A673 (cell line): ENCODE data around the gene FASTKD3. TPM values are rescaled to one million over a fixed set of nuclear protein-coding genes. Genes with fewer than 3 reads are reported as not detected.

Experiments used
- BruUV-seq: library from RNA; stranded (reverse); fragments of 400-500 nt; replicated peaks from 2 replicates; lab custom pipeline; 2021; lab: Mats Ljungman, UMichigan
- CTCF ChIA-PET: fragments of 300-600 bp; sonication (Branson Sonifier 250); formaldehyde crosslinking; loops from one replicate; lab custom pipeline; 2022; ENCODE audit warnings: antibody characterized with exemption; lab: Charles Lee
- POLR2A ChIA-PET: fragments of 300-600 bp; sonication (Branson Sonifier 250); formaldehyde crosslinking; loops from one replicate; lab custom pipeline; 2022; ENCODE audit warnings: antibody characterized with exemption; ENCODE audit not compliant: low non-redundant PET; lab: Charles Lee
- DNase-seq: peaks from one replicate; pipeline ENCODE4 v3.0.0-alpha.2; 2015; ENCODE audit warnings: low spot score
- H3K27ac ChIP-seq: fragments of 200-600 bp; sonication (generic); 2 replicates; pipeline ENCODE4 v1.5.1; 2016; ENCODE audit warnings: mixed run types, low read depth, mild to moderate bottlenecking, mixed read lengths, antibody characterized with exemption, low read length; ENCODE audit not compliant: poor library complexity, severe bottlenecking
- H3K27me3 ChIP-seq: fragments of 200-600 bp; sonication (generic); replicated peaks from 2 replicates; pipeline ENCODE4 v1.6.1; 2017; ENCODE audit warnings: mixed run types, low read depth, mild to moderate bottlenecking, mixed read lengths, antibody characterized with exemption, low read length; ENCODE audit not compliant: insufficient read depth, poor library complexity
- H3K36me3 ChIP-seq: fragments of 200-600 bp; sonication (generic); 2 replicates; pipeline ENCODE4 v1.6.1; 2016; ENCODE audit warnings: mixed run types, mild to moderate bottlenecking, mixed read lengths, antibody characterized with exemption, low read length; ENCODE audit not compliant: insufficient read depth, poor library complexity, severe bottlenecking
- H3K4me1 ChIP-seq: fragments of 200-600 bp; sonication (generic); 2 replicates; pipeline ENCODE4 v1.6.1; 2017; ENCODE audit warnings: mixed run types, mild to moderate bottlenecking, mixed read lengths, antibody characterized with exemption, low read length; ENCODE audit not compliant: insufficient read depth, poor library complexity, severe bottlenecking
- H3K4me3 ChIP-seq: fragments of 200-600 bp; sonication (generic); 2 replicates; pipeline ENCODE4 v1.5.1; 2016; ENCODE audit warnings: low read depth, mixed run types, mild to moderate bottlenecking, mixed read lengths, low read length; ENCODE audit not compliant: poor library complexity, severe bottlenecking
- H3K9me3 ChIP-seq: fragments of 200-600 bp; sonication (generic); 2 replicates; pipeline ENCODE4 v1.6.1; 2016; ENCODE audit warnings: mixed run types, low read depth, mild to moderate bottlenecking, mixed read lengths, antibody characterized with exemption, low read length; ENCODE audit not compliant: poor library complexity, severe bottlenecking
- EZH2 ChIP-seq: fragments of 200-600 bp; sonication (generic); IDR thresholded peaks from 2 replicates; pipeline ENCODE4 v1.6.1; 2017; ENCODE audit warnings: borderline replicate concordance, low read depth, mild to moderate bottlenecking, mixed read lengths, antibody characterized with exemption, low read length; ENCODE audit not compliant: poor library complexity, severe bottlenecking
- intact Hi-C: fragments of 100-400 bp; cut with micrococcal nuclease; formaldehyde crosslinking; loops from one replicate; pipeline ENCODE4 v1.10.0; 2022; ENCODE audit not compliant: unreplicated experiment
- total RNA-seq: library from RNA; stranded (reverse); gene quantifications from 2 replicates; pipeline ENCODE4 v1.2.3, GENCODE V29; 2021
- TF ChIP-seq, protein P1 (sequence below): fragments of 300-800, 200-600 bp; sonication (generic); conservative IDR thresholded peaks from 2 replicates; pipeline ENCODE4 v1.5.1; 2017; ENCODE audit warnings: low read depth, mild to moderate bottlenecking, antibody characterized with exemption, low read length, moderate library complexity, mixed read lengths

FASTKD3 gene
- total RNA-seq, 1 experiment from 2014 or later: 16.8 TPM

DNA sequence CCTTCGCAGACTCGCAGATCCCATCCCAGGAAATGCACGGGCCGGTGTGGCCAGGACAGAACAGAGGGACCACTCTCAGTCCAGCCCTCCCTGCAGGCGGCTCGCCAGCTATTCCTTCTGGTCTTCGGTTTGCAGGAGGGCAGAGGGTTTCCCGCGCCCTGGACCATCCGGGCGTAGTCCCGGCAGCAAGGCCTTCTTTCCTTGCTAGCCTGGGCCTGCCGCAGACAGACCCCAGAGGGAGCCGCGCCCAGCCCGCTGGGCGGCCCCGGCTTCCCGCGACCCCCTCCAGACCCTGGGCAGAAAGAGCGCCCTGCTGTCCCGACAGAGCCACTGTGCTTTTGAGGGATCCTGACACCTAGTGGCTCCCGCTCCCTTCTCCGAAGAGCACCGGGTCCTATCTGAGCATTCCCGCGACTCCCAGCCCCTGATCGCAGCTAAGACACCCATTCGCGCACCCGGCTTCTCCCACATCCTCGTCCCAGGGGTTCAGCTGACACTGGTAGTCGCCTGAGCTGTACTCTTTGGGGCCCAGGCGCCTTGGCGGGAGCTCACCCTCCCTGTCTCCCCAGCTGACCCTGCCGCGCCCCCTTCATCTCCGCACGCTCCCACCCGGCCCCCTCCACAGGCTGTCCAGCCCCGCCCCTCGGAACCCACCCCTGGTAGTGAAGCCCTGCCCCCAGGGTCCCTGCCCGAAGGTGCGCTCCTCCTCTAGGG, 19.0 kb downstream of the FASTKD3 start:
- CTCF ChIA-PET: interaction anchor here (0.6 to 0.7 kb wide), 2 partner anchors 471 to 609 kb away, joined by 3 to 12 read pairs; no protein-coding TSS in a partner anchor
- no TSS peak for BruUV-seq

DNA sequence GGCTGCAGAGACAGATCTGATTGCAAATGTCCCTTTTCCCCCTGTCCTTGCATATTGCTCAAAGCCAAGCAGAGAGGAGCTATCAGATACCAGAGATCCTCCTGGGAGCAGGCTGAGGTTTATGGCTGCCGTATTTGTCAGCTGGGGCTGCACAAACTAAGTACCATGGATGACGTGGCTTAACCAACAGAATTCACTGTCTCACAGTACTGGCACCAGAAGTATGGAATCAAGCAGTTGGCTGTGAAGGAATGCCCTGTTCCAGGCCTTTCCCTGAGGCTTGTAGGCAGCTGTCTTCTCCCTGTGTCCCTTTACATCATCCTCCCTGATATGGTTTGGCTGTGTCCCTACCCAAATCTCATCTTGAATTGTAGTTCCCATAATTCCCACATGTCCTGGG, 20.5 kb downstream of the FASTKD3 start:
- BruUV-seq: no TSS peak

More for the DNA sequence above, 19.0 kb downstream of the FASTKD3 start:
- TF ChIP-seq EZH2: no peak
- TF ChIP-seq, protein P1, sequence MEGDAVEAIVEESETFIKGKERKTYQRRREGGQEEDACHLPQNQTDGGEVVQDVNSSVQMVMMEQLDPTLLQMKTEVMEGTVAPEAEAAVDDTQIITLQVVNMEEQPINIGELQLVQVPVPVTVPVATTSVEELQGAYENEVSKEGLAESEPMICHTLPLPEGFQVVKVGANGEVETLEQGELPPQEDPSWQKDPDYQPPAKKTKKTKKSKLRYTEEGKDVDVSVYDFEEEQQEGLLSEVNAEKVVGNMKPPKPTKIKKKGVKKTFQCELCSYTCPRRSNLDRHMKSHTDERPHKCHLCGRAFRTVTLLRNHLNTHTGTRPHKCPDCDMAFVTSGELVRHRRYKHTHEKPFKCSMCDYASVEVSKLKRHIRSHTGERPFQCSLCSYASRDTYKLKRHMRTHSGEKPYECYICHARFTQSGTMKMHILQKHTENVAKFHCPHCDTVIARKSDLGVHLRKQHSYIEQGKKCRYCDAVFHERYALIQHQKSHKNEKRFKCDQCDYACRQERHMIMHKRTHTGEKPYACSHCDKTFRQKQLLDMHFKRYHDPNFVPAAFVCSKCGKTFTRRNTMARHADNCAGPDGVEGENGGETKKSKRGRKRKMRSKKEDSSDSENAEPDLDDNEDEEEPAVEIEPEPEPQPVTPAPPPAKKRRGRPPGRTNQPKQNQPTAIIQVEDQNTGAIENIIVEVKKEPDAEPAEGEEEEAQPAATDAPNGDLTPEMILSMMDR: 0 out of 2 replicates have a peak, but pooled peaks have one; percentile 10
- POLR2A ChIA-PET: no interaction called here
- intact Hi-C loops: loop anchor here (10.0 kb wide), 1 partner anchor 455 kb away; the partner anchor contains the start of gene ADCY2
- H3K4me1 ChIP-seq: peaks cover 9% of the 10 kb centered on the region
- DNase-seq: peak; percentile 18
- no peak overlapping the region for H3K27ac ChIP-seq
- peaks cover 16% of the 10 kb centered on the region for H3K27me3 ChIP-seq
- H3K9me3 ChIP-seq: no peaks in the 10 kb centered on the region
- H3K4me3 ChIP-seq: peak overlapping the region; percentile 41
- no peaks in the 10 kb centered on the region for H3K36me3 ChIP-seq

DNA sequence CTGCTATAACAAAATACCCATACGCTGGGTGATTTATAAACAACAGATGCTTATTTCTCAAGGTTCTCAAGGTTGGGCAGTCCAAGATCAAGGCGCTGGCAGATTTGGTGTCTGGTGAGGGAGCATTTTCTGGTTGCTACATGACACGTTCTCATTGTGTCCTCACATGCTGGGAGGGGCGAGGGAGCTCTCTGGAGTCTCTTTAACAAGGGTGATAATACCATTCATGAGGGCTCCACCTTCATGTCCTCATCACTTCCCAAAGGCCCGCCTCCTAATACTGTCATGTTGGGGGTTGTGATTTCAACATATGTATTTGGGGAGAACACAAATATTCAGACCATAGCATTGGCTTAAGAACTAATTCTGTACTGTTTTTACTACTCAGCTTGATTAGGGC, 22.5 kb downstream of the FASTKD3 start:
- no peak overlapping the region for H3K4me3 ChIP-seq
- H3K9me3 ChIP-seq: no peaks in the 10 kb centered on the region
- no peaks in the 10 kb centered on the region for H3K36me3 ChIP-seq
- CTCF ChIA-PET: no interaction called here
- POLR2A ChIA-PET: no interaction called here
- no peak for DNase-seq
- intact Hi-C loops: no loop called here
- TF ChIP-seq EZH2: no peak
- TF ChIP-seq, protein P1: no peak
- no TSS peak for BruUV-seq
- peaks cover 29% of the 10 kb centered on the region for H3K27me3 ChIP-seq
- H3K27ac ChIP-seq: no peak overlapping the region
- H3K4me1 ChIP-seq: peaks cover 9% of the 10 kb centered on the region

More for the DNA sequence above, 20.5 kb downstream of the FASTKD3 start:
- H3K9me3 ChIP-seq: no peaks in the 10 kb centered on the region
- ChIA-PET CTCF (no interaction called here), POLR2A (no interaction called here)
- H3K27ac ChIP-seq: no peak overlapping the region
- TF ChIP-seq, protein P1: no peak
- no peak for TF ChIP-seq EZH2
- intact Hi-C loops: no loop called here
- H3K4me3 ChIP-seq: no peak overlapping the region
- no peak for DNase-seq
- peaks cover 27% of the 10 kb centered on the region for H3K27me3 ChIP-seq
- H3K36me3 ChIP-seq: no peaks in the 10 kb centered on the region
- peaks cover 9% of the 10 kb centered on the region for H3K4me1 ChIP-seq
